Activated T-cell treated with anti-CD3 and anti-CD28 coated beads, Interleukin-2, amount 50 U/mL, for 1 hour (primary cell): ENCODE results near the gene EIF4G3.
A peak's percentile ranks its signal among the peaks of the same experiment; 100 is the strongest.

Experiments used
- DNase-seq: peaks from one replicate; pipeline ENCODE4 v3.0.0-alpha.2; 2020

The EIF4G3 gene

GRCh38 chr1:20787840-20788795 is 388.6 kb downstream of the EIF4G3 start:
- DNase-seq, result no peak

GRCh38 chr1:20787029-20787839 is 389.5 kb downstream of the EIF4G3 start, which contains the start of gene HP1BP3:
HP1BP3 (minus strand) TSS chr1:20787307; CDS start chr1:20780440, 6,867 bp downstream.
- peak; percentile 94 for DNase-seq

- DNase-seq, result peak; percentile 97
Measured at GRCh38 chr1:20786253-20787028, 390.3 kb downstream of the EIF4G3 start.

- no peak for DNase-seq
Measured at GRCh38 chr1:20785907-20786252, 390.8 kb downstream of the EIF4G3 start.

GRCh38 chr1:20775700-20776099 is 401.0 kb downstream of the EIF4G3 start:
- no peak for DNase-seq

GRCh38 chr1:20771780-20772179 is 404.9 kb downstream of the EIF4G3 start:
- DNase-seq, result no peak

- DNase-seq, result no peak
Measured at GRCh38 chr1:20770314-20771087, 406.2 kb downstream of the EIF4G3 start.

- no peak for DNase-seq
Measured at GRCh38 chr1:20767271-20767670, 409.4 kb downstream of the EIF4G3 start.

GRCh38 chr1:20763417-20763816 is 413.3 kb downstream of the EIF4G3 start:
- DNase-seq, result no peak

GRCh38 chr1:20760322-20760721 is 416.4 kb downstream of the EIF4G3 start:
- DNase-seq, result no peak
